Activated T-helper 9 cell treated with anti-CD3 and anti-CD28 coated beads, Interleukin-2, amount 50 U/mL, for 16 hours (primary cell): ENCODE data around the gene SLC8A3.

Experiments used
- DNase-seq: peaks from one replicate; pipeline ENCODE4 v3.0.0-alpha.2; 2020; ENCODE audit warnings: low read depth

The SLC8A3 gene

GRCh38 chr14:70021548-70022220 lies 167.1 kb downstream of the SLC8A3 start:
- DNase-seq, result no peak

DNA sequence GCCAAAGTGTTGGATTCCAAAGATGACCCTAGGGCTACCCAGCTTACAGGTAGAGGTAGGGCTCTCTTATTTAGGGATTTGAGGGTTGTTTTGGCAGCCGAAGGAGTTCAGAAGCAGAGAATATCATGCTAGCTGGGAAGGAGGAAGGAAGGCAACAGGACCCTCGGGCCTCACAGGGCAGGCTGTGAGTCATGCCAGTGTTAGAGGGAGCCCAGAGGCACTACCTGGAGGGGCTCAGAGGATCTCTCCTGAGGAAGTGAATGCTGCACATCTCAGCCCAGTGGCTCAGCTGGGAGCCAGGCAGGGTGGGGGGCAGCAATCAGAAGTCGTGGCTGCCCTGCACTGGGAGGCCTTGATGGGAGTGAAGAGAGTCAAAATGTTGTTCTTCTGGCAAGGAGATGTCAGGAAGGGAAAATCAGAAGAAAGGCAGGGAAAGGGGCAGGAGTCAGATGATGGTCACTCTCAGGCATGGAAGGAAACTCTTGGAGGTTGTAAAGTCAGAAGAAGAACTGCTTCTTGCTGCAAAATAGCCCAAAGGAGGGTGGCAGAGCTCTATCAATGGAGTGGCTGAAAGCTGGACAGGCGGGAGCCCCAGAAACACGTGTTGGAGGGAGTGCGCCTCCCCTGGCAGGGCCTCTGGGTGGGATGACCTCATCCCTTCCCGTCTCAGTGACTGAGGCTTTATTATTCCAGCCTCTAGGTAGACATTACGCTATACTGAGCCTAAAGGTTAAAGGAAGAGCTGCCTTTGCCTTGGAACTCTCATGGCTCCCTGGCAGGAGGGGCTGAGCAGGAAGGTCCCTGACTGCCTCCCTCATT lies 168.2 kb downstream of the SLC8A3 start:
- DNase-seq, result no peak

DNA sequence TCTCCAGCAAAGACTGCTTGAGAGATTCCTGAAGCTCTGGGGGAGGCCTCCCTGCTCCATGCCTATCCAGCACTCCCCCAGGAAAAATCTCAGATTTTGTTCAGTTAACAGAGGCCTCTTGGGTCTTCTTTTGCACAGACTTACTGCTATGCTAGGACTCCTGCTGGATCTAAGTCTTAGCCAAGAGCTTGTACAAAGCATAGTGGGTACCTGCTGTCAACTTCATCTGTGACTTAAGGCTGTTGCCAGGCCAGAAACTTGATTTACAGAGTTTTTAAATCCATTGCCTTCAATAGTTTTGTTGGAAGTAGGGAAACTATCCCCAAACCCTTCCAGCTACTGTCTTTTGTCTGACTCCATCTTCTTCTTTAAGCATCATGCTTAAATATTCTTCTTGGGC lies 169.1 kb downstream of the SLC8A3 start:
- no peak for DNase-seq

DNA sequence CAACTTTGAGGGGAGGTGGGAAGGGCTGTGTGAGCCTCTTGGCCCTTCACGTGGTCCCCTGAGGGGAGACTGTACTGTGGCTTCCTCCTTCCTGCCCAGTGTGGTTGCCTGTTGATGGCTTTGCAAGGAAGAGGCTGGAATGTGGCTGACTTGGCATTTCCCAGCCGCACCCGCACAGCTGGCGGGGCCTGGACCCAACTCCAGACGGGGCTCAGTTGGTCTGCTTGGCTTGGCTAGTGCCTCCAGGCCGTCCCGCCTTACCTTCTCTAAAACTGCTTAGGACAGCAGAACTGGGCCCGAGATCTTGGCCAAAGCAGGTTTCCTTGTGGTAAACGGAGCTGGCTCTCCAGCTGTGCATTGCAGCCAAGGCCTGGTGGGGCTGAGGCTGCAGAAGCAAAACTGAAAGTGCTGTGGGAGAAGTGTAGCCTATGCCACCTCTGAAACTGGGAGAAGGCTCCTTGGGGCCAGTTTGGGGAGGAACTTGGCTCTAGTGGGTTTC lies 170.0 kb downstream of the SLC8A3 start:
- no peak for DNase-seq

- no peak for DNase-seq
These were observed 170.5 kb downstream of the SLC8A3 start for GRCh38 chr14:70018230-70018629.

- no peak for DNase-seq
These were observed 174.2 kb downstream of the SLC8A3 start for GRCh38 chr14:70014406-70015095.

GRCh38 chr14:70013271-70013873 lies 175.4 kb downstream of the SLC8A3 start:
- DNase-seq, result no peak

DNA sequence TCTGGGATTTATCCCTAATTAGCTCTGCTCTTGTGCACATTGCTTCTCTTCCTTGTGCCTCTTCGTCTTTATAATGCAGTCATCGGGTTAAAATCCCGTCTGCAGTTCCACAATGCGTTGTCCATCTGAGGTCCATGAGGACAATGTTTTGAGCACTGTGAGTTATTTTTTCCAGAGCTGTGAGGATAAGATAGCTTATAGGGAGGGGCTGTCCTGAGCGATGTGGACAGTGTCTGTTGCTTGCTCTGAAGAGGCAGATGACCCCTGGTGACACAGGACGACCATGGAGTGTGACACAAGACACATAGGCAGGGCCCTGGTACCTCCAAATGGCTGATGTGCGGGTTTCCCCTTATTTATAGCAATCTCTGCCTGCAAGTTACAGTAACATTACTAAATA lies 177.0 kb downstream of the SLC8A3 start:
- no peak for DNase-seq

GRCh38 chr14:70011098-70011497 lies 177.7 kb downstream of the SLC8A3 start:
- DNase-seq, result no peak

DNA sequence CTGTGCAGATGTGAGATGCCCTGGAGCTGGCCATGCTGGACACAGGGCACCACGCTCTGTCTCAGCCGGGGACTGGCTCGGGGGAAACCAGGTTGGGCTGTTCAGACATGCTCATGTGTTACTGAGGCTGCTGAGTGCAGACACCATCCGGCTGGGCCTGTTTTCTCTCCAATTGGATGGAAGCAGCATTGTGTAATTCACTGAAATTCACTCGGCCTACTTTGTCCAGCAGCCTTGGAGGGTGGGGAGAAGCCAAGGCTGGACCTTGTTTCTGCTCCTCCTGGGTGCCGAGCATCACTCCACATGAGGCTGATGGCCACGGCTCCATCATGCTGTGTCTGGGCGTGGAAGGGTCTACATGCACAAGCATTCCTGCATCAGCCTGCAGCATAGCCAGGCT lies 178.8 kb downstream of the SLC8A3 start:
- no peak for DNase-seq

DNA sequence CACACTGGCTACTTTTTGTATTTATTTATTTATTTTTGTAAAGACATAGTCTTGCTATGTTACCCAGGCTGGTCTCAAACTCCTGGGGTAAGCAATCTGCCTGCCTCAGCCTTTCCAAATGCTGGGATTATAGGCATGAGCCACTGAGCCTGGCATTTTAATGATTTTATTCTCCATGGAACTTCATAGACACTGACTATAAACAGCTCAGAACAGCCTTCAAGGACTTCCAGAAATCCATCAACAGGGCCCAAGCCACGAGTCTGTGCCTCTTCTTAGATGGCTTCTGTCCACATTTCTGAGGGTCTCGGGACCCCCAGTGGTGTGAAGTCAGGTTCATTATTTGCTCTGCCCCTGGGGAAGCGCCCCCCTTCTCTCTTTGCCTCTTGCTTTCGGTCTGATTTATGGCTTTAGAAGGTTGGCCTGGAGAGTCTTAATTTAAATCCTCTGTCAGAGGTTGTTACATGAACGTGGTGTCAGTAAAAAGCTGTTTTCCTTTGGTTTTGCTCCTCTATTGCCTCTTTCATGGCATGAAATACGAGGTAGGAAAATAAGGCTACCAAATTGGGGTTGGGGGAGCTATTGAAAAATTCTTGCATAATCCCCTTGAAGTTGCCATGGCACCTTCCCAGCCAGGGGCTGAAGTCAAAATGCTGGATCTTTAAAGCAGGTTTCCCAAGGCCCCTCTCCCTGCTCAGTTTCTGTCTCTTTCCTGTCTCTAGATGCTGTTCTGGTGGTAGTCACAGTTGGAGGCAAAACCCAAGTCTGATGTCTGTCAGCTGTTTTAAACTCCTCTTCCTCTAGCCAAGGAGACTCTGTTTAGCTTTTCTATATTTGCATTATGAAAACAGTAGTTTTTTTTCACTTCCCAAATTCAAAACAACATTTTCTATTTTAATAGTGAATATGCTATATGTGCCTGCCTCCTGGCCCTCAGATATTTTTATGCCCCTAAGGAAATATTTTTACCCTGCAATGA lies 180.2 kb downstream of the SLC8A3 start:
- no peak for DNase-seq

DNA sequence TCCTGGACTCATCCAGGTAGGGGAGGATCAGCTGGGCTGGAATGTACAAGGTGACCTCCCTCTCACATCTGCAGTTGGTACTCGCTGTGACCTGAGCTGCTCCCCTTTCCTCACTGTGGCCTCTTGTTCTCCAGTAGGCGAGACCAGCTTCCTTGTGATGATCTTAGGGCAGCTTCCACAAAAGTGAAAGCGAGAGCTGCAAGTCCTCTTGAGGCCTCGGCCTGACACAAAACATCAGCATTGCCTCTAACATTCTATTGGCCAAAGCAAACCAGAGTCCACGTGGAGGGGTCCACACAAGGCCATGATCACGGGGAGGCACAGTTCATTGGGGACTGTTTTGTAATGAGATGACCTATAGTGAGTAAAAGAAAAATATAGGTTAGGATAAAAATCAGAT lies 182.1 kb downstream of the SLC8A3 start:
- DNase-seq, result no peak

DNA sequence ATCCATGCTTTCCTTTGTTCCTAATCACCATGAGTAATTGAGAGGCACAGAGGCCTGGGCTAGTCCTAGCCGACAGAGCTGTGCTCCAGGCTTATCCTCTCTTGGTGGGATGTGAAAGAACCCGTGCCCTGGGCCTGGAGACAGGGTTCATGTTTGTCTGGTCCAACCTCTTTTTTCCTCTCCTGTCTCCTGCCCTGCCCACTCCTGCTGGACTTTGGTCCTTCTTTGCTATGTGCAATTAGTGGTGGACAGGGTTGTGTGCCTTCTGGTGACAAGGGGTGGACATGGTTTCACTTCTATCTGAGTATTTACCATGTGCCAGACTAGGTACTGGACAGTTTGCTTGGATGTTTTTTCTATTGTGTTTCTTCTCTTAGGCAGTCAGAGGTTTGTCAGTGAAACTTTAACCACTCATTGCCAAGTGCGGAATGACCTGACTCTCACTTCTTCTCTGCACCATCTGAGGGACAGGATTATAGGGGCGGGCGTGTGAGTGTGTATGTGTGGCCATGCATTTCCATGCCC lies 183.4 kb downstream of the SLC8A3 start:
- DNase-seq, result no peak

GRCh38 chr14:70004791-70005190 lies 184.0 kb downstream of the SLC8A3 start:
- DNase-seq, result no peak

DNA sequence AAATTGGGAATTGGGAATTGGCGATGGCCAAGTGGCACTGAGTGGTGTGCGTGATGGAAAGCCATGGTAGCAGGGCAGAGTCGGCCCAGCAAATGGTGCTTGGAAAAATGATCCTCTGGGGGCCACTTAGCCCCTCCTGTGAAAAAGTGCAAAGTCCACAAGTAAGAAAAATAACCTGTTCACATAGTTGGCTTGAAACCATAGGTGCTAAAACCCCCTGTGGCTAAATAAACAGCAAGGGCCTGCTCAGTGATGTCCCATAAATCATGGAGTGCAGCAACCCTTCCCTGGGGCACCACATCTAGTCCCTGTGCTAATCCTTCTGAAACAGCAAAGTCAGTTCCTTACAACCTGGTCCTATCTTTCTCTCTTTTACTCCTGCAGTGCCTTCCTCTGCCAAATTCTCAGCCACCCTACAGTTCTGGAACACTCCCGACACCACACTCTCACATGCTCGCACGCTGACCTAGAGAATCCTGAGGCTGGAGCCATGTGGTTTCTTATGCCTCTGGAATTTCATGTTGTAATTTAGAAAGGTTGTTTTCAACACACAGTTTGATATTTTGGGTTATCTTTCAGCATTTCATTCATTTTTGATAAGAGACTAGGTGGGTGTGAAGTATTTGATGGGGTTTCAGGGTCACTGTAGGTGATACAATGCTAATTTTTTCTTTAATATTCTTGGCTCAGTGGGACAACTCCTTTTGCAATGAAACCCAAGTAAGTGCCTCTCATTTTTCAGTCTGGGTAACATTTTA lies 186.0 kb downstream of the SLC8A3 start:
- DNase-seq, result no peak

- DNase-seq, result no peak
These were observed 188.2 kb downstream of the SLC8A3 start for GRCh38 chr14:70000601-70001000.

DNA sequence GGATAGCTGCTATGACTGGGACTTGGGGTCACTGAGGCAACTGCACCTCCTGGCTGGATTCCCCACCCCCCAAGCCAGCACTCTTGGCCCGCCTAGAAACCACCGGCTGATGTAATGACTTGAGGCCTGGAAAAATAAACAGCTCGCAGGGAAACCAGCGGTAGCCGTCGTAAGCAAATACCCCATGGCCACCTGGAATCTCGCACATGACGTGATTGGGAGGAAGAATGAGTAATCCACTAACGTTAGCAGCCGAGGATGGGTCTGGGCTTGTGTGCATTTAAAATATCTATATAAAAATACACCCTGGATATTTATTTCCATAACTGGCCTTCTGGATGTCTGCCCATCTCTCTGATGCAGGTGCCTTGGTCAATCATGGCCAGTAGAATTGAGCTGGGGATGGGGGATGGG lies 189.5 kb downstream of the SLC8A3 start:
- DNase-seq, result no peak

DNA sequence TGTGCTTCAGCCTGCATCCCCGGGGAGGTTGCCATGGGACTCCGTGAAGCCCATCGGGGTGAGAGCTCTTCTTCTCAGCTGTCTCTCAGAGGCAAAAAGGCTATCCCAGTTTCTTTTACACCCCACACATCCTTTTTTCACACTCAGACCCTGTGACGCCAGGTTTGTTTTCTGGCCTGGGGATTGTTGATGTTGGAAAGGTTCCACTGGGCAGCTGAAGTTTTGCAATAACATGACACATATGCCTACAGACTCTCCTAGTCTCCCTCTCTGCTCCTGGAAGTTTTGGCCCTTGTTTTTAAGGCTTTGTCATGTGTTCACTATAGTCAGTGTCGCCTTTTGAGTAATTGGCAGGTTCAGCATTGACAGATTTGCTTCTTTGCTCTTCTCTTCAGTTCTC lies 190.9 kb downstream of the SLC8A3 start:
- DNase-seq, result no peak

DNA sequence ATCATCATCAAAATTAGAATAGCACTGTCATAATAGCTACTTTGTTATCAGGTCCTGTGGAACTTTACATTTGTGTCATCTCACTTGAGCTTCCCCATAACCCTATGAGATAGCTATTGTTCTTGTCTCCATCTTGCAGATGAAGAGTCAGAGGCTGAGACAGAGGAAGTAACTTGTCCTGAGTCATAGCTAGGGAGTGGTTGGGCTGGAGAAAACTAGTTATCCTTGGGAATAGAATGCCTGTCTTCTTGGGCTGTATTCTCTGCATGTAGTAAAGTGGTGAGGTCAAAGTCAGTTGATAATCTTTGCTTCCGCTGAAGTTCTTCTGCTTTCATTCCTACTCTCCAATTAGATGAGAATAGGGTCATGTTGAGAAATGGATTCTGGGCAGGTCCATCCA lies 192.5 kb downstream of the SLC8A3 start:
- no peak for DNase-seq
